Retinal pigment epithelial cell (primary cell): ENCODE results near the gene MYO18B.

ENCODE experiments used
- DNase-seq: peaks from one replicate; pipeline ENCODE4 v3.0.0-alpha.2; 2010; ENCODE audit warnings: low read depth
- H3K4me3 ChIP-seq: 2 replicates; pipeline ENCODE4 v1.5.1; 2011; ENCODE audit warnings: mild to moderate bottlenecking, low read length, control low read depth, moderate library complexity
- TF ChIP-seq, protein P1 (sequence below): conservative IDR thresholded peaks from 2 replicates; pipeline ENCODE4 v1.5.1; 2011; ENCODE audit warnings: low read depth, low read length, control low read depth, inconsistent platforms

MYO18B gene

DNA sequence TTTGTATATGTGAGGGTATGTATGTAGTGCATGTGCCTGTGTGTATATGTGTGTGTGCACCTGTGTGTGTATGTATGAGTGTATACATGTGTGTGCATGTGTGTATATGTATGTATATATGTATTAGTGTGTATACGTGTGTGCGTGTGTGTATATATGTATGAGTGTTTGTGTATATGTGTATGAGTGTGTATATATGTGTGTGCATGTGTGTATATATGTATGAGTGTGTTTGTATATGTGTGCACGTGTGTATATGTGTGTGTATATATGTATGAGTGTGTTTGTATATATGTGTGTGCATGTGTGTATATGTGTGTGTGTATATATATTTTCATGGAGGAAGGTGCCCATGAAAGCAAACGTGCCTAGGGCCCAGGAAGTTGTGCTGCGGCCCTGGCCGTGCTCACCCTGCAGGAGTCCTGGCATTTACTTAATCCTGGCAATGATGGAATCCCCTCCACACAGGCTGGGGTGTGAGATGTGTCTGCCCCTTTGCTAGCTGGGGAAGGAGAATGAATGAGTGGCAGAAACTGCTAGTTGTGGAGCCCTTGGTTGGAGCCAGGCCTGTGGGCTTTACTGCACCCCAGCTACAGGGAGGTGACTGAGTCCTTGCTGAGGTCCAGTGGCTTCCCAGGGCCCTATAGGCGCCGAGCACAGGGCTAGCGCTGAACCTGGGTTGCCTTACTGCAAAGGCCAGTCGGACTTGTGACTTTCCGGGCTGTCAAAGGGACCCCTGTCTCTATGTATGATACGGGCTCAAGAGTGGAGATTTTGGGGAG, 97.2 kb downstream of the MYO18B start:
- H3K4me3 ChIP-seq = no peak overlapping the region
- no peak for DNase-seq
- TF ChIP-seq, protein P1, sequence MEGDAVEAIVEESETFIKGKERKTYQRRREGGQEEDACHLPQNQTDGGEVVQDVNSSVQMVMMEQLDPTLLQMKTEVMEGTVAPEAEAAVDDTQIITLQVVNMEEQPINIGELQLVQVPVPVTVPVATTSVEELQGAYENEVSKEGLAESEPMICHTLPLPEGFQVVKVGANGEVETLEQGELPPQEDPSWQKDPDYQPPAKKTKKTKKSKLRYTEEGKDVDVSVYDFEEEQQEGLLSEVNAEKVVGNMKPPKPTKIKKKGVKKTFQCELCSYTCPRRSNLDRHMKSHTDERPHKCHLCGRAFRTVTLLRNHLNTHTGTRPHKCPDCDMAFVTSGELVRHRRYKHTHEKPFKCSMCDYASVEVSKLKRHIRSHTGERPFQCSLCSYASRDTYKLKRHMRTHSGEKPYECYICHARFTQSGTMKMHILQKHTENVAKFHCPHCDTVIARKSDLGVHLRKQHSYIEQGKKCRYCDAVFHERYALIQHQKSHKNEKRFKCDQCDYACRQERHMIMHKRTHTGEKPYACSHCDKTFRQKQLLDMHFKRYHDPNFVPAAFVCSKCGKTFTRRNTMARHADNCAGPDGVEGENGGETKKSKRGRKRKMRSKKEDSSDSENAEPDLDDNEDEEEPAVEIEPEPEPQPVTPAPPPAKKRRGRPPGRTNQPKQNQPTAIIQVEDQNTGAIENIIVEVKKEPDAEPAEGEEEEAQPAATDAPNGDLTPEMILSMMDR = no peak

DNA sequence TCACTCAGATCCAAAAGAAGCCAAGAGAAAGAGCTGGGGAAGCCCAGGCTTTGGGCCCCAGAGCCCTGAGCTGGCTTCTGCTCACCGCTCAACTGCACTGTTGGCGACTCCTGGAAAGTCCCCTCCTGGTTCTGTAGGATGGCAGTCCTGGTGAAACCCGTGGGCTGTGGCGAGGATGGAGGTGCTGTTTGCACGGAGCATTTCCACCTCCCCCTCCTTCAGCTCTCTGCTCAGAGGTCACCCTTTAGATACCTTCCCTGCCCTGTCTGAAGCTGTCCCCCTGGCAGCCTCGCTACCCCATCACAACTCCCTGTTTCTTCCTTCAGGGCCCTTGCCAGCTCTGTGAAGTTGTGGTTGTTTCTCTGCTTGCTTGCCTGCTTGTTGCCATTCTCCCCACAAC, 97.8 kb downstream of the MYO18B start:
- no peak for DNase-seq
- no peak overlapping the region for H3K4me3 ChIP-seq
- TF ChIP-seq, protein P1 = no peak

DNA sequence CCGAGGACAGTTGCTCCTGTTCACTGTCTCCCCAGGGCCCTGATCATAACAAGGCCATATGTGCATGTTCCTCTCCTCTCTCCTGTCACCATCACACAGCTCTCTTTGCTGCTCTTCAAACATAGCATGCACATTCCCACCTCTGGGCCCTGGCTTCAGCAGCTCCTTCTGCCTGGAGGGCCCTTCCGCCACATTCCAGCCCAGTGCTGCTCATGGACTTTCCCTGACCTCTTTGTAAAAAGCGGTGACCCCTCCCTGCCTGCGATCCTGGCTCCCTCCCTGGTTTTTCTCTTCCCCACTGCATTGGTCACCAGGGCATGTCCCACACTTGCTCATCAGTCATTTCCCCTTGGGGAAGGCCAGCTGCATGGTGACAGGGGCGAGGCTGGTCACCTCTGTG, 98.2 kb downstream of the MYO18B start:
- DNase-seq = no peak
- no peak overlapping the region for H3K4me3 ChIP-seq
- TF ChIP-seq, protein P1 = no peak

DNA sequence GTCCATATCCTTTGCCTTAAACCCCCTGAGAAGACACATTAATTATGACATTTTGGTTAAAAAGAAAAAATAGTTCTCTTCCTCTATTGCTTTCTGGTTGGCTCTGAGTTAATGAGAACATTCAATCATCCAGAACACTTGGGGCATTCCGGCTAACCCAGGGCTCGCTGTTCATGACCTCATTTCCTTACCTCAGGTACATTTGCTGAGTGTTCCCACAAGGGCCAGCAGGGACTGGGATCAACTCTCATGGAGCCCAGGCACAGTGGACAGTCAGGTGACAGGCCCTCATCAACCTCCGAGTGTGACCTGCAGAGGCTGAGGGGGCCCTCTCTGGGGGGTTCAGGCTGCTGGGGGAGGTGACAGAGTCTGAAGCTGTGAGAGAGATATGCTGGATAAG, 98.9 kb downstream of the MYO18B start:
- DNase-seq = no peak
- TF ChIP-seq, protein P1 = no peak
- H3K4me3 ChIP-seq = no peak overlapping the region

DNA sequence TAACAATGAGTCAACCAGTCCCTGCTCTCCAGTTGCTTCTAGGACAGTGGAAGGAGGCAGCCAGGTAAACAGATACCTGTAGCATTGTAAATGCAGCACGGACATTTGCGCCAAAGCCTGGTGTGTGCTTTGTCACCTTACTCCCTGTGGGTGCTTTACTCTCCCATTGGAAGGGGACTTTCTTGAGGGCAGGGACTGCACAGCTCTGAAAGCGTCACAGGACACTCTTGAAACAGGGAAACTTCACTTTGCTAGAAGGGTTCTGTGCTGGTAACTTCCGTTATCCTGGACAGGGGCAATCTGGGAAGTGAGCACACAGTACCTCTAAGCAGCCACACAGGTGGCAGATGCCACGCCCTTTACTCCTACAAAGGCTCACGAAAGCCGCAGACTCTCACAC, 99.8 kb downstream of the MYO18B start:
- no peak for DNase-seq
- H3K4me3 ChIP-seq = no peak overlapping the region
- TF ChIP-seq, protein P1 = no peak

DNA sequence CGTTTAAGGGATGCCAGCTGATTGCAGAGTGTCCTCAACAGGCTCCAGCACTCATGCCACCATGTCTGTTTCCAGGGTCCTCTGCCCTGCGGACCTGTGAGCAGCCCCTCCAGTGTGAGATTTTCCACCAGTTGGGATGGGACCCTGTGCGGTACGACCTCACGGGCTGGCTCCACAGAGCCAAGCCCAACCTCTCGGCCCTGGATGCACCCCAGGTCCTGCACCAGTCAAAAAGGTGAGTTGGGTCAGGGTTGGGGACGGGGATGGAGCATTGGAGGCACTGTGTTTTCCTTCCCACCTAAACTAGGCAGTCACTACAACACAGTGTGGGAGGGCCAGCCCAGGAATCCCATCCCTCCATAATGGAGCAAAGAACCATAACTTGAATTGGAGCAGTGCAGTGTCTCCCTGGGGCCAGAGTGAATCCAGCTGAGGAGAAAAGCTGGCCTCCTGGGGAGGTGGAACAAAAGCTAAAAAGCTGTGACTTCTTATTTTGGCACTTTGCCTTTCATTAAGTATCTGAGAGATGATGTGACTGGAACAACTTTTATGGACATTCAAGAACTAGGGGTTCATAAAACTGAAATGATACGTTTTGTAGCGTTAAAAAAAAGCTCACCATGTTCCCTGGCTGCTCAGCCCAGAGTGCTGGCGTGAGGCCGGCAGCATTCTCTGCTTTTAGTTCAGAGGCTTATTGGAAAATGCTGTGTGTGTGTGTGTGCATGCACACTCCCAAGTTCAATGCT, 101.8 kb downstream of the MYO18B start:
- H3K4me3 ChIP-seq = no peak overlapping the region
- TF ChIP-seq, protein P1 = no peak
- DNase-seq = no peak

DNA sequence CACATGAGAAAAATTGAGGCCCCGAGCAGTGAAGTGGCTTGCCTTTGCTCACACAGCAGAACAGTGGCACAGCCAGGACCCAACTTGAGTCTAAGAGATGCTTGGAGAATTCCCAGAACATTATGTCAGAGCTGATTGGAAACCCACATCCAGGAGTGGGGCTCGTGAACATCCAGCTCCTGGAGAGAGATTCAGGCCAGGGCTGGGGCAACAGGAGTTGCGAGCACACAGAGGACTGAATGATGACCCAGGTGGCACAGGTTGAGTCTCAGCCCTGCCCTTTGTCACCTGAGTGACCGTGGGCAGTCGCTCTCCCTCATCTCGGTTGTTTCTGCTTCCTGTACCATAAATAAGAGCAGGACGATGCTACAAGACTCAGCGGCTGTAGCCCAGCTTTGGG, 102.6 kb downstream of the MYO18B start:
- no peak for DNase-seq
- TF ChIP-seq, protein P1 = no peak
- no peak overlapping the region for H3K4me3 ChIP-seq
